ENCODE data around the gene RAP2B.
"Not testable (repeated sequence)": the region's sequence is repeated elsewhere in the genome, so short reads cannot be mapped to it uniquely, and the experiment has no call there.

The RAP2B gene

DNA sequence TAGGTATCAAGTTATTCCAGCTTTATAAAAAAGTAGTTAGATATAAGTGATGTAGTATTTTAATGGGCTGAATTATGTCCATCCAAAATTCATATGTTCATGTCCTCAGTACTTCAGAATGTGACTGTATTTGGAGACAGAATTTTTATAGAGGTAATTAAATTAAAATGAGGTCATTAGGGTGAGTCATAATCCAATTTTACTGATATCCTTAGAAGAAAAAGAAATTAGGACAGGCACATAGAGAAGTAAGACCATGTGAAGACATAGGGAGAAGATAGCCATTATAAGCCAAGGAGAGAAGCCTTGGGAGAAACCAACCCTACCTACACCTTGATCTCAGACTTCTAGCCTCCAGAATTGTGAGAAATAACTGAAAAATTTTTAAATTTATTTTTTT lies 30.3 kb downstream of the RAP2B start:
- in situ Hi-C loops (cut with HindIII; ENCODE audit: low sequenced_read_pairs): no loop called here
- DNase-seq (ENCODE audit: low read depth, low spot score): no peak
- no peak overlapping the region for H3K4me3 ChIP-seq (ENCODE audit: low read depth, low read length)
- no peak for TF ChIP-seq CTCF (IDR thresholded peaks at IDR 0.05; ENCODE audit: low read depth, low read length)

DNA sequence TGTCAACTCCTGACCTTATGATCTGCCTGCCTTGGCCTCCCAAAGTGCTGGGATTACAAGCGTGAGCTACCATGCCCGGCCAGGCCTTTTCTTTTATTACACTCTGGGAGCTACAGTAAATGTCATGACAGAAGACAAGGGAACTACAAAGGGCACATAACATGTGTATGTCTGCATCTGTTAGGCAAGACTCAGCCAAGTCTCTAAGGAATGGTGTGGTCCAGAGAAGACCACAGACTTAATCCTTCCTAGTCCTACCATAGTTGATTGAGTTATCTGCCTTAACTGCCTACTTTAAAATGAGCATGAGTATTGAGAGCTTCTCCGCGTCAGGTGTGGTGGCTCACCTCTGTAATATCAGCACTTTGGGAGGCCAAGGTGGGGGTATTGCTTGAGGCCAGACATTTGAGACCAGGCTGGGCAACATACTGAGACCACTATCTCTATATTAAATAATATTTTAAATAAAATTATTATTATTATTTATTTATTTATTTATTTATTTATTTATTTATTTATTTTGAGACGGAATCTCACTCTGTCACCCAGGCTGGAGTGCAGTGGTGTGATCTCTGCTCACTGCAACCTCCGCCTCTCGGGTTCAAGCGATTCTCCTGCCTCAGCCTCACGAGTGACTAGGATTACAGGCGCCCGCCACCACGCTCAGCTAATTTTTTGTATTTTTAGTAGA lies 31.9 kb downstream of the RAP2B start:
- in situ Hi-C loops (cut with HindIII; ENCODE audit: low sequenced_read_pairs); H3K4me3 ChIP-seq (ENCODE audit: low read depth, low read length); DNase-seq (ENCODE audit: low read depth, low spot score): not testable (repeated sequence)

- no peak for TF ChIP-seq CTCF (IDR thresholded peaks at IDR 0.05; ENCODE audit: low read depth, low read length)
- no peak for DNase-seq (ENCODE audit: low read depth, low spot score)
- no peak overlapping the region for H3K4me3 ChIP-seq (ENCODE audit: low read depth, low read length)
- in situ Hi-C loops (cut with HindIII; ENCODE audit: low sequenced_read_pairs): no loop called here
Measured at GRCh38 chr3:153195349-153195879, 33.4 kb downstream of the RAP2B start.

DNA sequence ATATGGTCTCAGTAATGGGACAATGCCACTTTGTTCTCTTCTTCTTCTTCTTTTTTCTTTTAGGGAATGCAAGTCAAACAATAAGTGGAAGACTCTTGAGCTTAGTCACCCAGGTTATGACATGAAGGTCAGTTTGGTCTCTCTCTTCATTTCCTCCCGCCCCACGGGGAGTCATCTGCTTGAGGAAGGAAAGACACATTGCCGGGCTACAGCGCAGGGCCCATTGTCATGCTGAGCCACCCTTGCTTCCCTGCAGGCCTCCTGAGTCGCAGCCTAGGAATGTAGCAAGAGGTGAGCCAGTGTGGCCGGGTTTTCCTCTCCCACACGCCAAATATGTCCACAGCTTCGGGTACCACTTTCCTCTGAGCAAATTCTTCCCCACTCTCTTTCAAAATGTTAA lies 47.6 kb downstream of the RAP2B start:
- no peak overlapping the region for H3K4me3 ChIP-seq (ENCODE audit: low read depth, low read length)
- peak; percentile 63 for DNase-seq (ENCODE audit: low read depth, low spot score)
- in situ Hi-C loops (cut with HindIII; ENCODE audit: low sequenced_read_pairs): no loop called here
- no peak for TF ChIP-seq CTCF (IDR thresholded peaks at IDR 0.05; ENCODE audit: low read depth, low read length)

DNA sequence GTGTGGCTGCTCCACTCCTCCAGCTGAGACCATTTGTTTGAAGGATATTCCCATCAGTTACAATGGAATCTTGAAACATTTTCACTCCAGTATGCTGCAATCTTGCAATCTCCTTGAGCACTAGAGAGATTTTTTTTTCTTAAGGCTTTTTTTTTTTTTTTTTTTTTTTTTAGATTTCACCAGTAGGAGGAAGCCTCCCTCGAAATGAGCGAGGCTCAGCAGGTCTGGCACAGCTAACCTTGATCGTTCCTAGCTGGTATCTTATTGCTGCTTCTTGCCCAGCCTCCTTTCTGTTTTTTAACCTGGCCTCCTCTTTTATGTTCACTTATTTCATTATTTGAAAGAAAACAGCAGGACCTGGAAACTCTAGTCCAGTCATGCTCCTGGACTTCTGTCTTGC lies 48.1 kb downstream of the RAP2B start:
- TF ChIP-seq CTCF (IDR thresholded peaks at IDR 0.05; ENCODE audit: low read depth, low read length): no peak
- in situ Hi-C loops (cut with HindIII; ENCODE audit: low sequenced_read_pairs): no loop called here
- DNase-seq (ENCODE audit: low read depth, low spot score): peak; percentile 48
- no peak overlapping the region for H3K4me3 ChIP-seq (ENCODE audit: low read depth, low read length)

GRCh38 chr3:153210660-153211059 lies 48.6 kb downstream of the RAP2B start:
- no peak for DNase-seq (ENCODE audit: low read depth, low spot score)
- no peak overlapping the region for H3K4me3 ChIP-seq (ENCODE audit: low read depth, low read length)
- in situ Hi-C loops (cut with HindIII; ENCODE audit: low sequenced_read_pairs): no loop called here
- TF ChIP-seq CTCF (IDR thresholded peaks at IDR 0.05; ENCODE audit: low read depth, low read length): no peak

GRCh38 chr3:153215497-153215896 lies 53.5 kb downstream of the RAP2B start:
- H3K4me3 ChIP-seq (ENCODE audit: low read depth, low read length): no peak overlapping the region
- in situ Hi-C loops (cut with HindIII; ENCODE audit: low sequenced_read_pairs): no loop called here
- no peak for TF ChIP-seq CTCF (IDR thresholded peaks at IDR 0.05; ENCODE audit: low read depth, low read length)
- DNase-seq (ENCODE audit: low read depth, low spot score): no peak
